Endothelial cell of umbilical vein (primary cell): Measurements from ENCODE around the gene MTG1. TPM values are rescaled to one million over a fixed set of nuclear protein-coding genes. Genes with fewer than 3 reads are reported as not detected.
A peak's percentile ranks its signal among the peaks of the same experiment; 100 is the strongest.

Source experiments
- BruUV-seq: library from RNA; stranded (reverse); fragments of 400-500 nt; replicated peaks from 2 replicates; lab custom pipeline; 2021; lab: Mats Ljungman, UMichigan
- CTCF ChIA-PET: fragments of 300-600, 350-600 bp; sonication (Branson Sonifier 250); formaldehyde crosslinking; loops from one replicate; lab custom pipeline; 2021; ENCODE audit warnings: antibody characterized with exemption, inconsistent platforms; lab: Charles Lee
- POLR2A ChIA-PET: fragments of 300-600, 350-600 bp; sonication (Branson Sonifier 250); formaldehyde crosslinking; loops from one replicate; lab custom pipeline; 2021; ENCODE audit warnings: antibody characterized with exemption, inconsistent platforms; lab: Charles Lee
- DNase-seq: peaks from one replicate; pipeline ENCODE4 v3.0.0-alpha.2; 2011; ENCODE audit warnings: low read depth, low spot score
- FAIRE-seq: peaks from 2 replicates; lab custom pipeline; 2011; peaks lifted over from hg19 to GRCh38; lab: Jason Lieb, UNC
- H2AFZ ChIP-seq: 2 replicates; pipeline ENCODE4 v1.6.0; 2012; ENCODE audit warnings: low read depth, low read length, control low read depth, inconsistent platforms
- H3K27ac ChIP-seq: 2 replicates; pipeline ENCODE4 v1.5.1; 2011; ENCODE audit warnings: low read depth, mild to moderate bottlenecking, control low read depth, low read length, moderate library complexity; ENCODE audit not compliant: insufficient read depth
- H3K27me3 ChIP-seq, 2 experiments: 2 replicates each; pipeline versions ENCODE4 v1.6.0 to v1.6.1; 2011; ENCODE audit warnings: low read length in 2 of 2, mixed read lengths in 1 of 2; ENCODE audit not compliant: control insufficient read depth in 2 of 2, insufficient read depth in 2 of 2
- H3K36me3 ChIP-seq, 2 experiments: 2 replicates in 1 of 2; 3 replicates in 1 of 2; pipeline ENCODE4 v1.5.1; 2011; ENCODE audit warnings: low read length in 2 of 2, mild to moderate bottlenecking in 1 of 2, moderate library complexity in 1 of 2; ENCODE audit not compliant: control insufficient read depth in 2 of 2, insufficient read depth in 2 of 2; ENCODE audit errors: extremely low read depth in 1 of 2
- H3K4me1 ChIP-seq: 3 replicates; pipeline ENCODE4 v1.5.1; 2011; ENCODE audit warnings: mild to moderate bottlenecking, low read length; ENCODE audit not compliant: control insufficient read depth, insufficient read depth; ENCODE audit errors: extremely low read depth
- H3K4me2 ChIP-seq: 2 replicates; pipeline ENCODE4 v1.6.1; 2011; ENCODE audit warnings: low read length, control low read depth, mixed read lengths; ENCODE audit not compliant: insufficient read depth
- H3K4me3 ChIP-seq, 3 experiments: fragments of 200-600 bp in 1 of 3; sonication (generic), shearing (Covaris generic) in 1 of 3; replicated peaks in 1 of 3; 2 replicates each; pipeline ENCODE4 v1.5.1; 2011 to 2016; ENCODE audit warnings: control low read depth in 3 of 3, low read length in 3 of 3, mild to moderate bottlenecking in 2 of 3, inconsistent platforms in 1 of 3, low read depth in 1 of 3, moderate library complexity in 1 of 3; ENCODE audit not compliant: insufficient read depth in 1 of 3
- H3K79me2 ChIP-seq: 2 replicates; pipeline ENCODE4 v1.6.0; 2012; ENCODE audit warnings: low read length, inconsistent platforms; ENCODE audit not compliant: control insufficient read depth, insufficient read depth
- H3K9ac ChIP-seq: replicated peaks from 2 replicates; pipeline ENCODE3; 2011; ENCODE audit warnings: low read length, control low read depth; ENCODE audit not compliant: insufficient read depth; ENCODE audit errors: extremely low read depth
- H3K9me1 ChIP-seq: replicated peaks from 3 replicates; pipeline ENCODE4 v1.6.0; 2011; ENCODE audit warnings: mild to moderate bottlenecking, low read length; ENCODE audit not compliant: control insufficient read depth, insufficient read depth; ENCODE audit errors: extremely low read depth
- H3K9me3 ChIP-seq: replicated peaks from 2 replicates; pipeline ENCODE4 v1.5.1; 2012; ENCODE audit warnings: low read length, inconsistent platforms; ENCODE audit not compliant: control insufficient read depth, insufficient read depth
- H4K20me1 ChIP-seq: replicated peaks from 2 replicates; pipeline ENCODE3; 2011; ENCODE audit warnings: mild to moderate bottlenecking, low read length; ENCODE audit not compliant: control insufficient read depth, insufficient read depth; ENCODE audit errors: extremely low read depth
- CTCF ChIP-seq, 2 donors: IDR thresholded peaks; 1 replicate in 1 of 2; 2 replicates in 1 of 2; pipeline ENCODE4 v1.5.1; 2011; ENCODE audit warnings: low read length in 2 of 2, mild to moderate bottlenecking in 2 of 2, moderate library complexity in 2 of 2, control low read depth in 1 of 2, inconsistent platforms in 1 of 2, low read depth in 1 of 2; ENCODE audit not compliant: insufficient read depth in 1 of 2; ENCODE audit errors: extremely low read depth in 1 of 2
- EZH2 ChIP-seq: IDR thresholded peaks from 2 replicates; pipeline ENCODE4 v1.6.1; 2012; ENCODE audit warnings: borderline replicate concordance, low read depth, mild to moderate bottlenecking, moderate library complexity, low read length, inconsistent platforms; ENCODE audit not compliant: severe bottlenecking
- FOS ChIP-seq: IDR thresholded peaks from 2 replicates; pipeline ENCODE4 v1.6.1; 2011; ENCODE audit warnings: mild to moderate bottlenecking, low read length, moderate library complexity, borderline replicate concordance; ENCODE audit not compliant: insufficient read depth
- GATA2 ChIP-seq: IDR thresholded peaks from 2 replicates; pipeline ENCODE4 v1.7.0; 2011; ENCODE audit warnings: low read depth, mild to moderate bottlenecking, moderate library complexity, mixed read lengths, low read length; ENCODE audit not compliant: insufficient read length, insufficient read depth
- JUN ChIP-seq: IDR thresholded peaks from 2 replicates; pipeline ENCODE4 v1.6.1; 2011; ENCODE audit warnings: borderline replicate concordance, low read depth; ENCODE audit not compliant: insufficient read length, insufficient read depth
- MAX ChIP-seq: IDR thresholded peaks from 2 replicates; pipeline ENCODE4 v1.6.1; 2011; ENCODE audit not compliant: insufficient read depth, insufficient read length
- MYC ChIP-seq: IDR thresholded peaks from one replicate; pipeline ENCODE4 v1.6.1; 2011; ENCODE audit warnings: mild to moderate bottlenecking, low read depth, low read length
- POLR2A ChIP-seq: IDR thresholded peaks from 2 replicates; pipeline ENCODE4 v1.6.1; 2012; ENCODE audit warnings: low read depth, mild to moderate bottlenecking, control low read depth, low read length
- POLR2AphosphoS5 ChIP-seq: IDR thresholded peaks from 2 replicates; pipeline ENCODE4 v1.6.1; 2012; ENCODE audit warnings: low read depth, mild to moderate bottlenecking, control low read depth, low read length, moderate library complexity; ENCODE audit not compliant: insufficient read depth
- dilution Hi-C: fragments of 300-500 bp; cut with MboI; formaldehyde crosslinking; loops from one replicate; pipeline ENCODE4 v1.15.0; 2019; ENCODE audit warnings: low sequenced_read_pairs; ENCODE audit not compliant: extremely low pct_ligation_motif_present
- intact Hi-C: fragments of 100-400 bp; cut with micrococcal nuclease; formaldehyde crosslinking; loops from one replicate; pipeline ENCODE4 v1.10.0; 2022
- polyA plus RNA-seq, 4 experiments: library from polyadenylated mRNA; depleted of rRNA in 3 of 4; stranded (reverse) in 3 of 4; unstranded in 1 of 4; fragments of >200 nt; gene quantifications; 2 replicates each; pipeline versions ENCODE4 v1.2.1 to v1.2.3, GENCODE V29; 2011 to 2012; ENCODE audit warnings: missing spikeins in 1 of 4
- total RNA-seq: library from RNA; stranded (reverse); gene quantifications from 2 replicates; pipeline ENCODE4 v1.2.3, GENCODE V29; 2021

The MTG1 gene
- total and polyA plus RNA-seq, 2 donors (not counting 3 experiments of a cell fraction or from before 2014, with no cell fraction given): 66.5 to 91.6 TPM

GRCh38 chr10:133372507-133372906 lies 21.4 kb upstream of the MTG1 start:
- Histone ChIP-seq H2AFZ (no peak overlapping the region), H3K4me2 (no peak overlapping the region), H3K9me3 (no peaks in the 10 kb centered on the region), H3K36me3 (peaks cover 2 to 20% of the 10 kb centered on the region in 2 experiments), H3K27ac (no peak overlapping the region), H4K20me1 (no peaks in the 10 kb centered on the region), H3K79me2 (peaks cover 2% of the 10 kb centered on the region), H3K9ac (no peak overlapping the region), H3K27me3 (no peaks in the 10 kb centered on the region), H3K4me3 (peak overlapping the region in 1 of 3 experiments; percentile 100), H3K4me1 (peaks cover 7% of the 10 kb centered on the region), H3K9me1 (no peaks in the 10 kb centered on the region)
- TF ChIP-seq POLR2A (no peak), MAX (no peak), JUN (no peak), FOS (no peak), POLR2AphosphoS5 (no peak), EZH2 (no peak), GATA2 (no peak), MYC (no peak), CTCF (IDR thresholded peaks at IDR 0.05; ENCODE audit: extremely low read depth in 1 of 2, insufficient read depth in 1 of 2, low read depth in 1 of 2, low read length in 2 of 2) (no peak)
- DNase-seq (no peak), FAIRE-seq (no peak)
- ChIA-PET CTCF (no interaction called here), POLR2A (no interaction called here)
- intact Hi-C loops (loop anchor here (2.0 to 5.0 kb wide), 2 partner anchors 44 to 65 kb away; partner anchors contain the start of genes TUBGCP2 and ZNF511), dilution Hi-C loops (no loop called here)
- no TSS peak for BruUV-seq
